ENCODE measurements around the gene TESPA1. TPM values are rescaled to one million over a fixed set of nuclear protein-coding genes. Genes with fewer than 3 reads are reported as not detected.

The TESPA1 gene
- total and polyA plus RNA-seq, 2 experiments from 2014 or later, result 0.34 TPM; not detected in 1

DNA sequence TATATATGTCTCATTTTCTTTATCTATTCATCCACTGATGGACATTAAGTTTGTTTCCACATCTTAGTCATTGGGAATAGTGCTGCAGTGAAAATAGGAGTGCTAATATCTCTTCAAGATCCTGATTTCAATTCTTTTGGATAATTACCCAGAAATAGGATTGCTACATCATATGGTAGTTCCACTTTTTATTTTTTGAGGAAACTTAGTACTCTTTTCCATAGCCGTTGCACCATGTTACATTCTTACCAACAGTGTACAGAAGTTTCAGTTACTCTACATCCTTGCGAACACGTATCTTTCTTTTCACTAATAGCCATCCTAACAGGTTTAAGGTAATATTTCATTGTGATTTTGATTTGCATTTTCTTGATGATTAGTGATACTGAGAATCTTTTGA is 29.8 kb downstream of the TESPA1 start (continued):
- TF ChIP-seq, protein P1, sequence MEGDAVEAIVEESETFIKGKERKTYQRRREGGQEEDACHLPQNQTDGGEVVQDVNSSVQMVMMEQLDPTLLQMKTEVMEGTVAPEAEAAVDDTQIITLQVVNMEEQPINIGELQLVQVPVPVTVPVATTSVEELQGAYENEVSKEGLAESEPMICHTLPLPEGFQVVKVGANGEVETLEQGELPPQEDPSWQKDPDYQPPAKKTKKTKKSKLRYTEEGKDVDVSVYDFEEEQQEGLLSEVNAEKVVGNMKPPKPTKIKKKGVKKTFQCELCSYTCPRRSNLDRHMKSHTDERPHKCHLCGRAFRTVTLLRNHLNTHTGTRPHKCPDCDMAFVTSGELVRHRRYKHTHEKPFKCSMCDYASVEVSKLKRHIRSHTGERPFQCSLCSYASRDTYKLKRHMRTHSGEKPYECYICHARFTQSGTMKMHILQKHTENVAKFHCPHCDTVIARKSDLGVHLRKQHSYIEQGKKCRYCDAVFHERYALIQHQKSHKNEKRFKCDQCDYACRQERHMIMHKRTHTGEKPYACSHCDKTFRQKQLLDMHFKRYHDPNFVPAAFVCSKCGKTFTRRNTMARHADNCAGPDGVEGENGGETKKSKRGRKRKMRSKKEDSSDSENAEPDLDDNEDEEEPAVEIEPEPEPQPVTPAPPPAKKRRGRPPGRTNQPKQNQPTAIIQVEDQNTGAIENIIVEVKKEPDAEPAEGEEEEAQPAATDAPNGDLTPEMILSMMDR (conservative IDR thresholded peaks at IDR 0.05; ENCODE audit: low read depth in 2 of 2), result no peak

DNA sequence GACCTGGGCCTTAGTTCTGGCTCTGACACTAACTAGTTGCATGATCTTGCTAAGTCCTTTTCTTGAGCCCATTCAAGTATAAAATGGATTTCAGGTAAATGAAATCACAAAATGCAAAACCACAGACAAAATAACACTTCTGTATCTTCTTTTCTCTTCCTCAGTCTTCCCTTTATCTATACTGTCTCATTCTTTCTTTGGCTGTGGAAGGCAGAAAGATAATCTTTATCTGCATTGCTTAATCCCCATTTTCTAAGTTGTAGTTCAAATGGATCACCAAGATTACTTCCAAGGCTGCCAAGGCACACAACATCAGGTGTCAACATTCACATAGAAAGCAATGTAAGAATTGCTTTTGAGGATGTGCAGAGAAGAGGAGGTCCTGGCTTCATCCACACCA is 30.3 kb downstream of the TESPA1 start:
- Histone ChIP-seq H2AFZ (no peak overlapping the region), H3K4me2 (no peak overlapping the region), H4K20me1 (replicated peaks; ENCODE audit: insufficient read depth) (no peaks in the 10 kb centered on the region), H3K36me3 (ENCODE audit: insufficient read depth) (no peaks in the 10 kb centered on the region; the same call in 1 of the 2 replicates), H3K4me3 (no peak overlapping the region), H3K27me3 (ENCODE audit: insufficient read depth) (no peaks in the 10 kb centered on the region), H3K27ac (ENCODE audit: low read depth) (no peak overlapping the region), H3K79me2 (replicated peaks; ENCODE audit: insufficient read depth) (no peaks in the 10 kb centered on the region), H3K9me2 (ENCODE audit: insufficient read depth) (no peaks in the 10 kb centered on the region), H3F3A (replicated peaks; ENCODE audit: low read depth) (no peaks in the 10 kb centered on the region), H3K4me1 (ENCODE audit: insufficient read depth) (no peaks in the 10 kb centered on the region)
- TF ChIP-seq, protein P2, sequence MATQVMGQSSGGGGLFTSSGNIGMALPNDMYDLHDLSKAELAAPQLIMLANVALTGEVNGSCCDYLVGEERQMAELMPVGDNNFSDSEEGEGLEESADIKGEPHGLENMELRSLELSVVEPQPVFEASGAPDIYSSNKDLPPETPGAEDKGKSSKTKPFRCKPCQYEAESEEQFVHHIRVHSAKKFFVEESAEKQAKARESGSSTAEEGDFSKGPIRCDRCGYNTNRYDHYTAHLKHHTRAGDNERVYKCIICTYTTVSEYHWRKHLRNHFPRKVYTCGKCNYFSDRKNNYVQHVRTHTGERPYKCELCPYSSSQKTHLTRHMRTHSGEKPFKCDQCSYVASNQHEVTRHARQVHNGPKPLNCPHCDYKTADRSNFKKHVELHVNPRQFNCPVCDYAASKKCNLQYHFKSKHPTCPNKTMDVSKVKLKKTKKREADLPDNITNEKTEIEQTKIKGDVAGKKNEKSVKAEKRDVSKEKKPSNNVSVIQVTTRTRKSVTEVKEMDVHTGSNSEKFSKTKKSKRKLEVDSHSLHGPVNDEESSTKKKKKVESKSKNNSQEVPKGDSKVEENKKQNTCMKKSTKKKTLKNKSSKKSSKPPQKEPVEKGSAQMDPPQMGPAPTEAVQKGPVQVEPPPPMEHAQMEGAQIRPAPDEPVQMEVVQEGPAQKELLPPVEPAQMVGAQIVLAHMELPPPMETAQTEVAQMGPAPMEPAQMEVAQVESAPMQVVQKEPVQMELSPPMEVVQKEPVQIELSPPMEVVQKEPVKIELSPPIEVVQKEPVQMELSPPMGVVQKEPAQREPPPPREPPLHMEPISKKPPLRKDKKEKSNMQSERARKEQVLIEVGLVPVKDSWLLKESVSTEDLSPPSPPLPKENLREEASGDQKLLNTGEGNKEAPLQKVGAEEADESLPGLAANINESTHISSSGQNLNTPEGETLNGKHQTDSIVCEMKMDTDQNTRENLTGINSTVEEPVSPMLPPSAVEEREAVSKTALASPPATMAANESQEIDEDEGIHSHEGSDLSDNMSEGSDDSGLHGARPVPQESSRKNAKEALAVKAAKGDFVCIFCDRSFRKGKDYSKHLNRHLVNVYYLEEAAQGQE (IDR thresholded peaks at IDR 0.05; ENCODE audit: unreplicated experiment), result no peak
- TF ChIP-seq JUNB (IDR thresholded peaks at IDR 0.05; ENCODE audit: unreplicated experiment) (no peak), STAT1 (IDR thresholded peaks at IDR 0.05; ENCODE audit: unreplicated experiment) (no peak), NANOG (IDR thresholded peaks at IDR 0.05; ENCODE audit: borderline replicate concordance) (no peak), EZH2phosphoT487 (IDR thresholded peaks at IDR 0.05; ENCODE audit: unreplicated experiment) (no peak), EZH2 (IDR thresholded peaks at IDR 0.05; ENCODE audit: low read depth, unreplicated experiment) (no peak), ZNF114 (CRISPR knock-in tag; IDR thresholded peaks at IDR 0.05) (no peak)
- TF ChIP-seq, protein P1 (conservative IDR thresholded peaks at IDR 0.05; ENCODE audit: low read depth in 2 of 2), result no peak
- TF ChIP-seq, protein P3, sequence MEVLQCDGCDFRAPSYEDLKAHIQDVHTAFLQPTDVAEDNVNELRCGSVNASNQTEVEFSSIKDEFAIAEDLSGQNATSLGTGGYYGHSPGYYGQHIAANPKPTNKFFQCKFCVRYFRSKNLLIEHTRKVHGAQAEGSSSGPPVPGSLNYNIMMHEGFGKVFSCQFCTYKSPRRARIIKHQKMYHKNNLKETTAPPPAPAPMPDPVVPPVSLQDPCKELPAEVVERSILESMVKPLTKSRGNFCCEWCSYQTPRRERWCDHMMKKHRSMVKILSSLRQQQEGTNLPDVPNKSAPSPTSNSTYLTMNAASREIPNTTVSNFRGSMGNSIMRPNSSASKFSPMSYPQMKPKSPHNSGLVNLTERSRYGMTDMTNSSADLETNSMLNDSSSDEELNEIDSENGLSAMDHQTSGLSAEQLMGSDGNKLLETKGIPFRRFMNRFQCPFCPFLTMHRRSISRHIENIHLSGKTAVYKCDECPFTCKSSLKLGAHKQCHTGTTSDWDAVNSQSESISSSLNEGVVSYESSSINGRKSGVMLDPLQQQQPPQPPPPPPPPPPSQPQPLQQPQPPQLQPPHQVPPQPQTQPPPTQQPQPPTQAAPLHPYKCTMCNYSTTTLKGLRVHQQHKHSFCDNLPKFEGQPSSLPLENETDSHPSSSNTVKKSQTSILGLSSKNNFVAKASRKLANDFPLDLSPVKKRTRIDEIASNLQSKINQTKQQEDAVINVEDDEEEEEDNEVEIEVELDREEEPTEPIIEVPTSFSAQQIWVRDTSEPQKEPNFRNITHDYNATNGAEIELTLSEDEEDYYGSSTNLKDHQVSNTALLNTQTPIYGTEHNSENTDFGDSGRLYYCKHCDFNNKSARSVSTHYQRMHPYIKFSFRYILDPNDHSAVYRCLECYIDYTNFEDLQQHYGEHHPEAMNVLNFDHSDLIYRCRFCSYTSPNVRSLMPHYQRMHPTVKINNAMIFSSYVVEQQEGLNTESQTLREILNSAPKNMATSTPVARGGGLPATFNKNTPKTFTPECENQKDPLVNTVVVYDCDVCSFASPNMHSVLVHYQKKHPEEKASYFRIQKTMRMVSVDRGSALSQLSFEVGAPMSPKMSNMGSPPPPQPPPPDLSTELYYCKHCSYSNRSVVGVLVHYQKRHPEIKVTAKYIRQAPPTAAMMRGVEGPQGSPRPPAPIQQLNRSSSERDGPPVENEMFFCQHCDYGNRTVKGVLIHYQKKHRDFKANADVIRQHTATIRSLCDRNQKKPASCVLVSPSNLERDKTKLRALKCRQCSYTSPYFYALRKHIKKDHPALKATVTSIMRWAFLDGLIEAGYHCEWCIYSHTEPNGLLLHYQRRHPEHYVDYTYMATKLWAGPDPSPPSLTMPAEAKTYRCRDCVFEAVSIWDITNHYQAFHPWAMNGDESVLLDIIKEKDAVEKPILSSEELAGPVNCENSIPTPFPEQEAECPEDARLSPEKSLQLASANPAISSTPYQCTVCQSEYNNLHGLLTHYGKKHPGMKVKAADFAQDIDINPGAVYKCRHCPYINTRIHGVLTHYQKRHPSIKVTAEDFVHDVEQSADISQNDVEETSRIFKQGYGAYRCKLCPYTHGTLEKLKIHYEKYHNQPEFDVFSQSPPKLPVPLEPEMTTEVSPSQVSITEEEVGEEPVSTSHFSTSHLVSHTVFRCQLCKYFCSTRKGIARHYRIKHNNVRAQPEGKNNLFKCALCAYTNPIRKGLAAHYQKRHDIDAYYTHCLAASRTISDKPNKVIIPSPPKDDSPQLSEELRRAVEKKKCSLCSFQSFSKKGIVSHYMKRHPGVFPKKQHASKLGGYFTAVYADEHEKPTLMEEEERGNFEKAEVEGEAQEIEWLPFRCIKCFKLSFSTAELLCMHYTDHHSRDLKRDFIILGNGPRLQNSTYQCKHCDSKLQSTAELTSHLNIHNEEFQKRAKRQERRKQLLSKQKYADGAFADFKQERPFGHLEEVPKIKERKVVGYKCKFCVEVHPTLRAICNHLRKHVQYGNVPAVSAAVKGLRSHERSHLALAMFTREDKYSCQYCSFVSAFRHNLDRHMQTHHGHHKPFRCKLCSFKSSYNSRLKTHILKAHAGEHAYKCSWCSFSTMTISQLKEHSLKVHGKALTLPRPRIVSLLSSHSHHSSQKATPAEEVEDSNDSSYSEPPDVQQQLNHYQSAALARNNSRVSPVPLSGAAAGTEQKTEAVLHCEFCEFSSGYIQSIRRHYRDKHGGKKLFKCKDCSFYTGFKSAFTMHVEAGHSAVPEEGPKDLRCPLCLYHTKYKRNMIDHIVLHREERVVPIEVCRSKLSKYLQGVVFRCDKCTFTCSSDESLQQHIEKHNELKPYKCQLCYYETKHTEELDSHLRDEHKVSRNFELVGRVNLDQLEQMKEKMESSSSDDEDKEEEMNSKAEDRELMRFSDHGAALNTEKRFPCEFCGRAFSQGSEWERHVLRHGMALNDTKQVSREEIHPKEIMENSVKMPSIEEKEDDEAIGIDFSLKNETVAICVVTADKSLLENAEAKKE (CRISPR knock-in tag; IDR thresholded peaks at IDR 0.05), result no peak
- ATAC-seq, result no peak
- Mint-ChIP-seq H3K9me3 (peaks cover 2% of the 10 kb centered on the region; the same call in 1 of the 3 replicates), H3K4me3 (no peak overlapping the region), H3K36me3 (ENCODE audit: low read depth) (no peaks in the 10 kb centered on the region), H3K27me3 (ENCODE audit: insufficient read depth, low read depth, poor library complexity) (no peaks in the 10 kb centered on the region), H3K4me1 (peaks cover under 1% of the 10 kb centered on the region; the same call in 2 of the 3 replicates), H3K27ac (no peak overlapping the region)
- DNase-seq (ENCODE audit: low spot score), result no peak

Measured in GM23338 (cell line).